Breast epithelium (tissue), 3 donors: ENCODE measurements around the gene USP10.

Experiments
- CTCF ChIP-seq, 3 donors: fragments of 450-650 bp; IDR thresholded peaks; one replicate each; pipeline ENCODE4 v1.5.1; 2016 to 2017; ENCODE audit warnings: antibody characterized with exemption in 3 of 3, mild to moderate bottlenecking in 3 of 3, moderate library complexity in 3 of 3
- POLR2A ChIP-seq: fragments of 450-650 bp; IDR thresholded peaks from one replicate; pipeline ENCODE4 v1.6.1; 2016; ENCODE audit warnings: antibody characterized with exemption, mild to moderate bottlenecking, moderate library complexity
- POLR2AphosphoS5 ChIP-seq, 3 donors: sonication (generic); formaldehyde crosslinking; IDR thresholded peaks; one replicate each; pipeline ENCODE4 v1.6.1; 2017; ENCODE audit warnings: antibody characterized with exemption in 3 of 3

GRCh38 chr16:84751947-84752346 lies 52.1 kb downstream of the USP10 start:
- TF ChIP-seq CTCF (IDR thresholded peaks at IDR 0.05) (no peak), POLR2A (no peak), POLR2AphosphoS5 (IDR thresholded peaks at IDR 0.05) (no peak)
